CD4-positive, alpha-beta T cell (primary cell): ENCODE results near the gene SORD. TPM values are rescaled to one million over a fixed set of nuclear protein-coding genes. Genes with fewer than 3 reads are reported as not detected.

Source experiments
- ATAC-seq: fragments of 200-7000 bp; cut with Tn5 transposase; one replicate; pipeline ENCODE4 v1.10.0; 2022; ENCODE audit warnings: mild to moderate bottlenecking; ENCODE audit not compliant: poor library complexity
- CTCF ChIA-PET: fragments of 350-600 bp; sonication (Branson Sonifier 250); formaldehyde crosslinking; loops from one replicate; lab custom pipeline; 2021; ENCODE audit warnings: antibody characterized with exemption, inconsistent platforms; lab: Charles Lee
- POLR2A ChIA-PET: fragments of 350-600 bp; sonication (Branson Sonifier 250); formaldehyde crosslinking; loops from one replicate; lab custom pipeline; 2021; ENCODE audit warnings: antibody characterized with exemption, inconsistent platforms; lab: Charles Lee
- DNase-seq, 14 experiments: peaks; one replicate each; pipeline ENCODE4 v3.0.0-alpha.2; 2013 to 2020; ENCODE audit warnings: mixed read lengths in 2 of 14
- H3K27ac ChIP-seq, 2 donors: one replicate each; pipeline versions ENCODE4 v1.5.1 to v1.7.0; 2013; ENCODE audit warnings: low read length in 2 of 2, low read depth in 1 of 2, mild to moderate bottlenecking in 1 of 2
- H3K27me3 ChIP-seq, 2 experiments: 1 replicate in 1 of 2; 2 replicates in 1 of 2; pipeline versions ENCODE4 v1.6.1 to v1.7.0; 2013; ENCODE audit warnings: low read length in 2 of 2, control low read depth in 1 of 2, mild to moderate bottlenecking in 1 of 2, moderate library complexity in 1 of 2; ENCODE audit not compliant: insufficient read depth in 2 of 2, control insufficient read depth in 1 of 2
- H3K36me3 ChIP-seq: one replicate; pipeline ENCODE4 v1.6.1; 2013; ENCODE audit warnings: low read length, control low read depth; ENCODE audit not compliant: insufficient read depth
- H3K4me1 ChIP-seq: one replicate; pipeline ENCODE4 v1.6.1; 2013; ENCODE audit warnings: low read length, control low read depth; ENCODE audit not compliant: insufficient read depth
- H3K4me3 ChIP-seq: one replicate; pipeline ENCODE4 v1.5.1; 2013; ENCODE audit warnings: mild to moderate bottlenecking, low read length, moderate library complexity
- H3K9me3 ChIP-seq, 2 experiments: 1 replicate in 1 of 2; 2 replicates in 1 of 2; pipeline versions ENCODE4 v1.6.1 to v1.7.0; 2013; ENCODE audit warnings: low read length in 2 of 2, mild to moderate bottlenecking in 2 of 2, control low read depth in 1 of 2, moderate library complexity in 1 of 2; ENCODE audit not compliant: control insufficient read depth in 1 of 2, insufficient read depth in 1 of 2
- H3K27ac Mint-ChIP-seq: one replicate; pipeline ENCODE4 v1.8.0; 2020; ENCODE audit warnings: mixed read lengths
- H3K27me3 Mint-ChIP-seq: one replicate; pipeline ENCODE4 v1.8.0; 2021; ENCODE audit warnings: mixed read lengths
- H3K36me3 Mint-ChIP-seq: one replicate; pipeline ENCODE4 v1.8.0; 2021; ENCODE audit warnings: low read depth, mixed read lengths
- H3K4me1 Mint-ChIP-seq: one replicate; pipeline ENCODE4 v1.8.0; 2021; ENCODE audit warnings: low read depth, mixed read lengths
- H3K4me3 Mint-ChIP-seq: one replicate; pipeline ENCODE4 v1.8.0; 2020; ENCODE audit warnings: mild to moderate bottlenecking, mixed read lengths
- H3K9me3 Mint-ChIP-seq: one replicate; pipeline ENCODE4 v1.8.0; 2020; ENCODE audit warnings: mixed read lengths
- CTCF ChIP-seq: fragments of 200-600 bp; IDR thresholded peaks from one replicate; pipeline ENCODE4 v1.8.0; 2022; ENCODE audit warnings: antibody characterized with exemption, mild to moderate bottlenecking
- intact Hi-C, 2 experiments: fragments of 100-400 bp; cut with DNase I in 1 of 2; cut with micrococcal nuclease in 1 of 2; formaldehyde crosslinking; loops; one replicate each; pipeline versions ENCODE4 v1.15.1 to v1.9.0; 2023 to 2025; cut with DNase I, micrococcal nuclease
- total RNA-seq, 174 experiments: library from RNA in 2 of 174; stranded (reverse) in 2 of 174; gene quantifications; one replicate each; pipeline ENCODE4 v1.2.3 and lab custom pipeline; 2021 to 2026

Gene SORD
- total RNA-seq, 2 experiments from 2014 or later, result 1.7 to 1.8 TPM

GRCh38 chr15:45118131-45118588 is 95.2 kb downstream of the SORD start:
- no peaks in the 10 kb centered on the region for H3K36me3 Mint-ChIP-seq
- peaks cover 39% of the 10 kb centered on the region for H3K4me1 ChIP-seq
- ATAC-seq (peak; percentile 99), DNase-seq (peak; percentile 70 to 91 (median 80))
- peaks cover 58 to 59% of the 10 kb centered on the region in 2 experiments for H3K27me3 ChIP-seq
- no peaks in the 10 kb centered on the region for H3K9me3 Mint-ChIP-seq
- ChIA-PET CTCF (interaction anchor here (0.5 to 2.2 kb wide), 36 partner anchors 9 to 916 kb away, joined by 3 to 28 read pairs (median 4); partner anchors contain the start of genes SHF and SORD), POLR2A (interaction anchor here (0.7 to 1.6 kb wide), 6 partner anchors 8 to 282 kb away, joined by 3 to 10 read pairs (median 4); no protein-coding TSS in a partner anchor)
- peaks cover 0 to 22% of the 10 kb centered on the region in 2 experiments for H3K9me3 ChIP-seq
- peak; percentile 100 for TF ChIP-seq CTCF
- H3K4me1 Mint-ChIP-seq, result peaks cover 43% of the 10 kb centered on the region
- no peak overlapping the region for H3K27ac ChIP-seq
- H3K36me3 ChIP-seq, result no peaks in the 10 kb centered on the region
- no peak overlapping the region for H3K27ac Mint-ChIP-seq
- intact Hi-C loops, result loop anchor here in 1 of 2 experiments (5.0 kb wide), 1 partner anchor 49 kb away; no protein-coding TSS in a partner anchor
- peak overlapping the region; percentile 88 for H3K4me3 Mint-ChIP-seq
- peak overlapping the region; percentile 29 for H3K4me3 ChIP-seq
- H3K27me3 Mint-ChIP-seq, result peaks cover 80% of the 10 kb centered on the region

- Histone ChIP-seq H3K27me3 (peaks cover 50 to 56% of the 10 kb centered on the region in 2 experiments), H3K4me1 (peaks cover 32% of the 10 kb centered on the region), H3K27ac (no peak overlapping the region), H3K4me3 (no peak overlapping the region), H3K36me3 (no peaks in the 10 kb centered on the region), H3K9me3 (peaks cover 0 to 20% of the 10 kb centered on the region in 2 experiments)
- no peaks in the 10 kb centered on the region for H3K36me3 Mint-ChIP-seq
- no peak for TF ChIP-seq CTCF
- no peaks in the 10 kb centered on the region for H3K9me3 Mint-ChIP-seq
- DNase-seq, result no peak
- H3K27ac Mint-ChIP-seq, result no peak overlapping the region
- ATAC-seq, result no peak
- no peak overlapping the region for H3K4me3 Mint-ChIP-seq
- ChIA-PET CTCF (interaction anchor here (1.0 to 2.2 kb wide), 13 partner anchors 8 to 827 kb away, joined by 3 to 28 read pairs (median 5); partner anchors contain the start of gene SORD), POLR2A (interaction anchor here (1.4 to 1.6 kb wide), 2 partner anchors 79 to 82 kb away, joined by 6 to 10 read pairs; no protein-coding TSS in a partner anchor)
- H3K27me3 Mint-ChIP-seq, result peaks cover 80% of the 10 kb centered on the region
- intact Hi-C loops, result loop anchor here in 1 of 2 experiments (5.0 kb wide), 1 partner anchor 48 kb away; no protein-coding TSS in a partner anchor
- H3K4me1 Mint-ChIP-seq, result peaks cover 35% of the 10 kb centered on the region
These were observed 96.0 kb downstream of the SORD start for GRCh38 chr15:45118996-45119395.

GRCh38 chr15:45120081-45120972 is 97.3 kb downstream of the SORD start:
- H3K4me1 Mint-ChIP-seq, result peaks cover 25% of the 10 kb centered on the region
- H3K36me3 ChIP-seq, result no peaks in the 10 kb centered on the region
- H3K4me3 Mint-ChIP-seq, result no peak overlapping the region
- ChIA-PET POLR2A (interaction anchor here (1.2 kb wide), 1 partner anchor 337 kb away, joined by 3 read pairs; no protein-coding TSS in a partner anchor), CTCF (no interaction called here)
- no peaks in the 10 kb centered on the region for H3K36me3 Mint-ChIP-seq
- no peak for TF ChIP-seq CTCF
- DNase-seq (no peak), ATAC-seq (no peak)
- peaks cover 41 to 49% of the 10 kb centered on the region in 2 experiments for H3K27me3 ChIP-seq
- H3K27ac Mint-ChIP-seq, result no peak overlapping the region
- intact Hi-C loops, result loop anchor here in 1 of 2 experiments (5.0 kb wide), 1 partner anchor 82 kb away; no protein-coding TSS in a partner anchor
- H3K27ac ChIP-seq, result no peak overlapping the region
- H3K4me1 ChIP-seq, result peaks cover 24% of the 10 kb centered on the region
- no peaks in the 10 kb centered on the region for H3K9me3 Mint-ChIP-seq
- peaks cover 0 to 18% of the 10 kb centered on the region in 2 experiments for H3K9me3 ChIP-seq
- no peak overlapping the region for H3K4me3 ChIP-seq
- peaks cover 75% of the 10 kb centered on the region for H3K27me3 Mint-ChIP-seq
